ENCODE measurements around the gene TRMT2A. TPM values are rescaled to one million over a fixed set of nuclear protein-coding genes. Genes with fewer than 3 reads are reported as not detected.

The TRMT2A gene
- total and polyA plus RNA-seq, 5 donors from 2014 or later: 24.5 to 75.2 (median 30.0) TPM

DNA sequence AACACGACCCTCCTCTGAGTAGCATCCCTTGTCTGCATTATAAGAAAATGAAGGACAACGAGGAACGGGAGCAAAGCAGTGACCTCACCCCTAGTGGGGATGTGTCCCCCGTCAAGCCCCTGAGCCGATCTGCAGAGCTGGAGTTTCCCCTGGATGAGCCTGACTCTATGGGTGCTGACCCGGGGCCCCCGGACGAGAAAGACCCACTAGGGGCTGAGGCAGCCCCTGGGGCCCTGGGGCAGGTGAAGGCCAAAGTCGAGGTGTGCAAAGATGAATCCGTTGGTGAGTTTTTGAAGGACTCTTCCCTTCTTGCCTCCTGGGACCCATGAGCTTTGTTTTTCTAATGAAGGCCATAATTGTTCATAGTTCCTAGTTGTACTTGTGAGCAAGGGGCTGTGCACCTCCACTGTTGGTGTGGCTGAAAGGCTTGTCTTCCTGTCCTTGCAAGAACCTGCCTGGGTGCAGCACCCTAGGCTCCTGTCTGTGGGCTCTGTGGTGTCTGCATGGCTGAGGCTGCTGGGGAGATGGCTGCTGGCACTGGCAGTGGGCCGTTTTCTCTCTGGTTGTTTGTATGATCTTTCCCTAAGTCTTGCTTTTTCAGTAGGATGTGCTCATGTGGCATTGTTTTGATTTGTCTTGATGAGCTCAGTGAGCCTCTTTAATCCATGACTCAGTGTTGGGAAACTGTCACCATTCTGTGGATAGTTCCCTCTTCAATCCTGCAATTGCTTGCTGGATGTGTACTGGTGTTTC lies 26.9 kb downstream of the TRMT2A start:
- no peaks in the 10 kb centered on the region for H3K27me3 Mint-ChIP-seq
- peak overlapping the region; percentile 26 for H3K4me3 ChIP-seq (ENCODE audit: low read depth, low read length)
- no peaks in the 10 kb centered on the region for H3K27me3 ChIP-seq (ENCODE audit: control insufficient read depth, insufficient read depth, low read length)
- H3K4me1 Mint-ChIP-seq: peaks cover 19 to 75% (median 45%) of the 10 kb centered on the region in 4 donors
- peak overlapping the region; percentile 95 to 96 (median 95) for H3K27ac Mint-ChIP-seq
- H3K27ac ChIP-seq (ENCODE audit: insufficient read depth, low read length, poor library complexity, severe bottlenecking): peak overlapping the region; percentile 69
- H3K4me3 Mint-ChIP-seq: peak overlapping the region; percentile 53 to 87 (median 82)
- peaks cover 54% of the 10 kb centered on the region for H3K4me1 ChIP-seq (ENCODE audit: control insufficient read depth, insufficient read depth, low read length, poor library complexity, severe bottlenecking)
- H3K9me3 Mint-ChIP-seq: peaks cover 0 to 1% (median 0%) of the 10 kb centered on the region in 7 donors
- DNase-seq: peak in 1 of 3 donors; percentile 49
- peaks cover 86% of the 10 kb centered on the region for H3K36me3 ChIP-seq (ENCODE audit: control insufficient read depth, insufficient read depth, low read length)
- no peak for ATAC-seq (ENCODE audit: low read depth in 2 of 2)
- H3K9me3 ChIP-seq (ENCODE audit: control insufficient read depth in 2 of 2, low read length in 2 of 2): no peaks in the 10 kb centered on the region
- H3K36me3 Mint-ChIP-seq: peaks cover 65% of the 10 kb centered on the region

- peaks cover 0 to 1% (median 0%) of the 10 kb centered on the region in 7 donors for H3K9me3 Mint-ChIP-seq
- H3K27me3 Mint-ChIP-seq: no peaks in the 10 kb centered on the region
- H3K27me3 ChIP-seq (ENCODE audit: control insufficient read depth, insufficient read depth, low read length): no peaks in the 10 kb centered on the region
- ATAC-seq (ENCODE audit: low read depth in 2 of 2): no peak
- H3K4me3 Mint-ChIP-seq: no peak overlapping the region
- H3K27ac ChIP-seq (ENCODE audit: insufficient read depth, low read length, poor library complexity, severe bottlenecking): no peak overlapping the region
- H3K9me3 ChIP-seq (ENCODE audit: control insufficient read depth in 2 of 2, low read length in 2 of 2): no peaks in the 10 kb centered on the region
- H3K36me3 Mint-ChIP-seq: peaks cover 65% of the 10 kb centered on the region
- DNase-seq: no peak
- H3K27ac Mint-ChIP-seq: peak overlapping the region in 2 of 3 donors; percentile 15 to 96
- peaks cover 19 to 78% (median 47%) of the 10 kb centered on the region in 4 donors for H3K4me1 Mint-ChIP-seq
- no peak overlapping the region for H3K4me3 ChIP-seq (ENCODE audit: low read depth, low read length)
- peaks cover 79% of the 10 kb centered on the region for H3K36me3 ChIP-seq (ENCODE audit: control insufficient read depth, insufficient read depth, low read length)
- peaks cover 56% of the 10 kb centered on the region for H3K4me1 ChIP-seq (ENCODE audit: control insufficient read depth, insufficient read depth, low read length, poor library complexity, severe bottlenecking)
Measured at GRCh38 chr22:20089226-20089976, 27.6 kb downstream of the TRMT2A start.

DNA sequence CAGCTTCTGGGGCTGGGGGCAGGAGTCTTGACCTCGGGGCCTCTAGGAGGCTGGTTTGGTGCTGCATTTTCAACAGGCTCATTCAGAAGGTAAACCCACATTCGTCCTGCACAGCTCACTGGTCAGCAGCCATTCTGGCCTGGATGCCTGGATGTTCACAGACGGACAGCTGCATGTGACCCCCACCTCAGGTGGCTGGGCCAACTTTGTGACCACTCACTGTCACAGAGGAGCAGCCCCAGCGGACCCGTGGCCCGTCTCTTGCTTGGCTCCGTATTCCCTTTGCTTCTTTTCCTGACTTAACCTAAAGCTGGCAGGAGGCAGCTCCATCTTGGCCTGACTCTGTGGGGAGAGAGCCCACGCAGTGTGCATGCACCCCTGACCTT lies 28.8 kb downstream of the TRMT2A start:
- ATAC-seq (ENCODE audit: low read depth in 2 of 2) (no peak), DNase-seq (no peak)
- Mint-ChIP-seq H3K9me3 (peaks cover 0 to 1% (median 0%) of the 10 kb centered on the region in 7 donors), H3K27ac (no peak overlapping the region), H3K4me1 (peaks cover 27 to 78% (median 53%) of the 10 kb centered on the region in 4 donors), H3K27me3 (no peaks in the 10 kb centered on the region), H3K36me3 (peaks cover 57% of the 10 kb centered on the region), H3K4me3 (peak overlapping the region in 1 of 4 donors; percentile 38)
- no peak overlapping the region for H3K27ac ChIP-seq (ENCODE audit: insufficient read depth, low read length, poor library complexity, severe bottlenecking)
- H3K36me3 ChIP-seq (ENCODE audit: control insufficient read depth, insufficient read depth, low read length): peaks cover 70% of the 10 kb centered on the region
- no peak overlapping the region for H3K4me3 ChIP-seq (ENCODE audit: low read depth, low read length)
- H3K9me3 ChIP-seq (ENCODE audit: control insufficient read depth in 2 of 2, low read length in 2 of 2): no peaks in the 10 kb centered on the region
- H3K27me3 ChIP-seq (ENCODE audit: control insufficient read depth, insufficient read depth, low read length): no peaks in the 10 kb centered on the region
- H3K4me1 ChIP-seq (ENCODE audit: control insufficient read depth, insufficient read depth, low read length, poor library complexity, severe bottlenecking): peaks cover 51% of the 10 kb centered on the region

DNA sequence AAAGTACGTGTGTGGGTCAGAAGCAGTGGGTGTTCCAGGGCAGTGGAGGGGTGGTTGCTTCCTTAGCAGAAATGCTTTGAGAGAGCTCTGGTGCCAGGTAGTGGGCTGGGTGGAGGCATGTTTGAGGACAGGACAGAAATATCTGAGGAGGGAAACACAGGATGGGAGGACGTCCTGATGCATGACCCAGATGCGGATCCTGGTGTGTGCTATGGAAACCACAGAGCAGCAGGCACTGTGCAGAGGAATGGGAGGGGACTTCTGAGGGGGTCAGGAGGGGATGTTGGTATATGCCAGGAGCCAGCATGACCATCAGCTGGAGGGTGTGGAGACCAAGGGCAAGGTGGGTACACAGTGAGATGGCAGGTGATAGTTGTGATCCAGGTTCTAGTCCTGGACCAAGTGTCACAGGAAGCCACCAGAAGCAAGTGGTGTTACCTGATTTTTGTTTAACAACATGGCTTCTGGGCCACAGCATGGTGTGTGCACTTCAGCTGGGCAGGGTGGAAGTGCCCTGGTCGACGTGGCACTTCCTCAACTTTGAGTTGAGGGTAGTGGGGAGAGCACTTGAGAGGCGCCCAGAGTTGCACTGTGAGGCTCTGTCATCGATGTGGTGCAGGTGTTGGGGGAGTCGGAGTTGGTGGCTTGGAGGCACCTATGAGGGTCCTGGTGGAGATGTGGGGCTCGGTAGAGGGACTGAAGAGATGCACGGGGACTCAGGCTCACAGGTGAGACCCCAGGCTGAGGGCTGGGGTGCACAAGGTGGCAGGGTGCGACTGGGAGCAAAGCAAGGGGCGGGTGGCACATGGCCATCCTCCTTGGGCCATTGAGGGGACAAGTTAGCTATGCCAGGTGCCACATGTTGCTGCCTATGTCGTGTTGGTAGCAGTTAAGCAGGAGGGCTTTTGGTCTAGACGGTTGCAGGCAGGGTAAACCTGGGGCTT lies 29.4 kb downstream of the TRMT2A start:
- Histone ChIP-seq H3K4me3 (ENCODE audit: low read depth, low read length) (no peak overlapping the region), H3K27me3 (ENCODE audit: control insufficient read depth, insufficient read depth, low read length) (no peaks in the 10 kb centered on the region), H3K27ac (ENCODE audit: insufficient read depth, low read length, poor library complexity, severe bottlenecking) (no peak overlapping the region), H3K9me3 (ENCODE audit: control insufficient read depth in 2 of 2, low read length in 2 of 2) (no peaks in the 10 kb centered on the region), H3K4me1 (ENCODE audit: control insufficient read depth, insufficient read depth, low read length, poor library complexity, severe bottlenecking) (peaks cover 51% of the 10 kb centered on the region), H3K36me3 (ENCODE audit: control insufficient read depth, insufficient read depth, low read length) (peaks cover 69% of the 10 kb centered on the region)
- Mint-ChIP-seq H3K4me1 (peaks cover 22 to 78% (median 56%) of the 10 kb centered on the region in 4 donors), H3K36me3 (peaks cover 57% of the 10 kb centered on the region), H3K9me3 (peaks cover 0 to 1% (median 0%) of the 10 kb centered on the region in 7 donors), H3K27me3 (no peaks in the 10 kb centered on the region), H3K4me3 (peak overlapping the region in 1 of 4 donors; percentile 38), H3K27ac (peak overlapping the region in 1 of 3 donors; percentile 42)
- ATAC-seq (ENCODE audit: low read depth in 2 of 2) (no peak), DNase-seq (no peak)

DNA sequence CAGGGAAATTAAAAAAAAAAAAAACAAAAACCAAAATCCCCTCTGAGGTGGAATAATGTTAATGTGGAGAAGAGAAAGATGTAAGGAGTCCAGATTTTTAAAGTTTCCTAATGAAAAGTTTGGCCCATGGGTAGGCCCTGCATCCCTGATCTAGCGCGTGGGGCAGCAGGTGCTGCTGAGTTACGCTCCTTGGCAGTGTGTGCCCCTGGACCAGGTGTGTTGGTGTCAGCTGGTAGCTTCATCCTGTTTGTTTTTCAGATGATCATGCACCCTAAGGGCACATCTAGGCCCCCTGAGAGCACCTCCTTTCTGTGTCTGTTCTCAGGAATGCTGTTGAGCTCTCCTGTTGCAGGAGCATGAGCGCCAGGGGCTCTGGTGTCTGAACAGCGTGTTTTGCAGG lies 30.3 kb downstream of the TRMT2A start:
- ATAC-seq (ENCODE audit: low read depth in 2 of 2): no peak
- H3K27me3 ChIP-seq (ENCODE audit: control insufficient read depth, insufficient read depth, low read length): no peaks in the 10 kb centered on the region
- H3K27ac ChIP-seq (ENCODE audit: insufficient read depth, low read length, poor library complexity, severe bottlenecking): no peak overlapping the region
- no peaks in the 10 kb centered on the region for H3K9me3 ChIP-seq (ENCODE audit: control insufficient read depth in 2 of 2, low read length in 2 of 2)
- H3K4me1 ChIP-seq (ENCODE audit: control insufficient read depth, insufficient read depth, low read length, poor library complexity, severe bottlenecking): peaks cover 47% of the 10 kb centered on the region
- Mint-ChIP-seq H3K27me3 (no peaks in the 10 kb centered on the region), H3K36me3 (peaks cover 53% of the 10 kb centered on the region), H3K9me3 (peaks cover 0 to 1% (median 0%) of the 10 kb centered on the region in 7 donors), H3K4me1 (peaks cover 19 to 77% (median 53%) of the 10 kb centered on the region in 4 donors), H3K4me3 (peak overlapping the region in 2 of 4 donors; percentile 43 to 47), H3K27ac (peak overlapping the region in 1 of 3 donors; percentile 42)
- H3K4me3 ChIP-seq (ENCODE audit: low read depth, low read length): no peak overlapping the region
- no peak for DNase-seq
- H3K36me3 ChIP-seq (ENCODE audit: control insufficient read depth, insufficient read depth, low read length): peaks cover 62% of the 10 kb centered on the region

- Mint-ChIP-seq H3K4me3 (peak overlapping the region in 2 of 4 donors; percentile 43 to 58), H3K27ac (peak overlapping the region in 2 of 3 donors; percentile 16 to 42)
- peaks cover 47% of the 10 kb centered on the region for H3K4me1 ChIP-seq (ENCODE audit: control insufficient read depth, insufficient read depth, low read length, poor library complexity, severe bottlenecking)
Measured at GRCh38 chr22:20086101-20086599, 30.9 kb downstream of the TRMT2A start.

GRCh38 chr22:20085651-20086050 lies 31.4 kb downstream of the TRMT2A start:
- Histone ChIP-seq H3K36me3 (ENCODE audit: control insufficient read depth, insufficient read depth, low read length) (peaks cover 52% of the 10 kb centered on the region), H3K27me3 (ENCODE audit: control insufficient read depth, insufficient read depth, low read length) (no peaks in the 10 kb centered on the region), H3K27ac (ENCODE audit: insufficient read depth, low read length, poor library complexity, severe bottlenecking) (no peak overlapping the region), H3K9me3 (ENCODE audit: control insufficient read depth in 2 of 2, low read length in 2 of 2) (no peaks in the 10 kb centered on the region), H3K4me3 (ENCODE audit: low read depth, low read length) (no peak overlapping the region), H3K4me1 (ENCODE audit: control insufficient read depth, insufficient read depth, low read length, poor library complexity, severe bottlenecking) (peaks cover 47% of the 10 kb centered on the region)
- H3K27me3 Mint-ChIP-seq: no peaks in the 10 kb centered on the region
- DNase-seq (no peak), ATAC-seq (ENCODE audit: low read depth in 2 of 2) (no peak)
- H3K4me1 Mint-ChIP-seq: peaks cover 8 to 77% (median 49%) of the 10 kb centered on the region in 4 donors
- H3K27ac Mint-ChIP-seq: no peak overlapping the region
- H3K4me3 Mint-ChIP-seq: peak overlapping the region in 1 of 4 donors; percentile 58
- H3K9me3 Mint-ChIP-seq: peaks cover 0 to 1% (median 0%) of the 10 kb centered on the region in 7 donors
- H3K36me3 Mint-ChIP-seq: peaks cover 42% of the 10 kb centered on the region

More at GRCh38 chr22:20086101-20086599, 30.9 kb downstream of the TRMT2A start:
- H3K4me3 ChIP-seq (ENCODE audit: low read depth, low read length): no peak overlapping the region
- Mint-ChIP-seq H3K9me3 (peaks cover 0 to 1% (median 0%) of the 10 kb centered on the region in 7 donors), H3K4me1 (peaks cover 13 to 77% (median 52%) of the 10 kb centered on the region in 4 donors), H3K36me3 (peaks cover 47% of the 10 kb centered on the region), H3K27me3 (no peaks in the 10 kb centered on the region)
- ATAC-seq (ENCODE audit: low read depth in 2 of 2): no peak
- H3K27me3 ChIP-seq (ENCODE audit: control insufficient read depth, insufficient read depth, low read length): no peaks in the 10 kb centered on the region
- no peaks in the 10 kb centered on the region for H3K9me3 ChIP-seq (ENCODE audit: control insufficient read depth in 2 of 2, low read length in 2 of 2)
- no peak overlapping the region for H3K27ac ChIP-seq (ENCODE audit: insufficient read depth, low read length, poor library complexity, severe bottlenecking)
- peaks cover 55% of the 10 kb centered on the region for H3K36me3 ChIP-seq (ENCODE audit: control insufficient read depth, insufficient read depth, low read length)
- DNase-seq: no peak
